ENCODE data around the gene PNCK.
"Not testable (repeated sequence)": the region's sequence is repeated elsewhere in the genome, so short reads cannot be mapped to it uniquely, and the experiment has no call there.

Gene PNCK

GRCh38 chrX:153703036-153703370 is 29.4 kb upstream of the PNCK start:
- no peak for TF ChIP-seq CTCF (IDR thresholded peaks at IDR 0.05; ENCODE audit: borderline replicate concordance, control extremely low read depth, extremely low read depth, insufficient read depth, missing control alignments)
- no peak for DNase-seq (ENCODE audit: low spot score)
- in situ Hi-C loops (cut with MboI; ENCODE audit: low sequenced_read_pairs, unreplicated experiment), result no loop called here

- TF ChIP-seq CTCF (IDR thresholded peaks at IDR 0.05; ENCODE audit: borderline replicate concordance, control extremely low read depth, extremely low read depth, insufficient read depth, missing control alignments), result no peak
- DNase-seq (ENCODE audit: low spot score), result no peak
- in situ Hi-C loops (cut with MboI; ENCODE audit: low sequenced_read_pairs, unreplicated experiment), result no loop called here
Measured at GRCh38 chrX:153702336-153703035, 28.9 kb upstream of the PNCK start.

GRCh38 chrX:153701706-153702105 is 28.1 kb upstream of the PNCK start:
- no peak for DNase-seq (ENCODE audit: low spot score)
- in situ Hi-C loops (cut with MboI; ENCODE audit: low sequenced_read_pairs, unreplicated experiment), result no loop called here
- TF ChIP-seq CTCF (IDR thresholded peaks at IDR 0.05; ENCODE audit: borderline replicate concordance, control extremely low read depth, extremely low read depth, insufficient read depth, missing control alignments), result no peak

- in situ Hi-C loops (cut with MboI; ENCODE audit: low sequenced_read_pairs, unreplicated experiment), result no loop called here
- no peak for TF ChIP-seq CTCF (IDR thresholded peaks at IDR 0.05; ENCODE audit: borderline replicate concordance, control extremely low read depth, extremely low read depth, insufficient read depth, missing control alignments)
- no peak for DNase-seq (ENCODE audit: low spot score)
Measured at GRCh38 chrX:153700967-153701366, 27.4 kb upstream of the PNCK start.

- DNase-seq (ENCODE audit: low spot score), result no peak
- TF ChIP-seq CTCF (IDR thresholded peaks at IDR 0.05; ENCODE audit: borderline replicate concordance, control extremely low read depth, extremely low read depth, insufficient read depth, missing control alignments), result no peak
- in situ Hi-C loops (cut with MboI; ENCODE audit: low sequenced_read_pairs, unreplicated experiment), result no loop called here
Measured at GRCh38 chrX:153700376-153700945, 26.8 kb upstream of the PNCK start.

- in situ Hi-C loops (cut with MboI; ENCODE audit: low sequenced_read_pairs, unreplicated experiment); DNase-seq (ENCODE audit: low spot score): not testable (repeated sequence)
Measured at GRCh38 chrX:153699784-153700371, 26.3 kb upstream of the PNCK start.

DNA sequence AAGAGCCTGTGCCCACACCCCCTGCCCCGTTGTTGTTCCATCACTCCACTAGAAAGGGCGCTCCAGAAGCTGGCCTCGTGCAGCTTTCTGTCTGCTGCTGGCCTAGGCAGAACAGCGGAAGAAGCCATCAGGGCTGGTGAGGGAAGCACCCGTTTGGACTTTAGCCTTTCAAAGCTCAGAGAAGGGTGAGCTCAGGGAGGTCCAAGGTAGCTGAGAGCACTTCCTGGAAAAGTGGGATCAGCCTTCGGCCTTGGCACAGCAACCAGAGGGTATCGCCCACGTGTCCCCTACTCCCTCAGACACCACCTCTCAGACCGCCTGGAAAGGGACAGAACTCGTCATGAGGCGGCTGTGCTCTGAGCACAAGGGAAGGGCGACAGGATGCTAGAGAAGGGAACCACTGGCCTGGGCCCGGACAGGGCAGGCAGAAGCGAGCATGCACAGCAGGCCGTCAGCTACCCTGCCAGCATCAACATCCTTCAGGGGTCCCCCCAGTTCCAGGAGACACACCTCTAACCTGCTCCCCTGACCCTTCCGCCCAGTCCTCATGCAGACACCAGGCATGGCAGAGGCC is 25.7 kb upstream of the PNCK start:
- in situ Hi-C loops (cut with MboI; ENCODE audit: low sequenced_read_pairs, unreplicated experiment), result not testable (repeated sequence)

More for the DNA sequence above, 25.7 kb upstream of the PNCK start:
- not testable (repeated sequence) for DNase-seq (ENCODE audit: low spot score)

All from GM13976 (cell line).